IMR-90 (cell line): Measurements from ENCODE around the gene PSORS1C2. TPM values are rescaled to one million over a fixed set of nuclear protein-coding genes. Genes with fewer than 3 reads are reported as not detected.
A peak's percentile ranks its signal among the peaks of the same experiment; 100 is the strongest.

Experiments used
- ATAC-seq: fragments of 200-7000 bp; cut with Tn5 transposase; 2 replicates; pipeline ENCODE4 v1.9.1; 2020; ENCODE audit warnings: low read depth, mild to moderate bottlenecking, moderate library complexity
- BruUV-seq: library from RNA; stranded (reverse); fragments of 400-500 nt; replicated peaks from 2 replicates; lab custom pipeline; 2021; lab: Mats Ljungman, UMichigan
- CTCF ChIA-PET: fragments of 300-600 bp; formaldehyde crosslinking; extraction: SDS; loops from one replicate; lab custom pipeline; 2021; ENCODE audit warnings: antibody characterized with exemption; lab: Yijun Ruan, JAX
- POLR2A ChIA-PET: fragments of 300-600 bp; sonication (Branson Sonifier 250); formaldehyde crosslinking; loops from one replicate; lab custom pipeline; 2022; ENCODE audit warnings: antibody characterized with exemption; ENCODE audit not compliant: unreplicated experiment; lab: Charles Lee
- DNase-seq: peaks from one replicate; pipeline ENCODE4 v3.0.0; 2013
- H2AFZ ChIP-seq: replicated peaks from 2 replicates; pipeline ENCODE3; 2013; ENCODE audit warnings: low read length, mild to moderate bottlenecking; ENCODE audit not compliant: poor library complexity
- H2AK5ac ChIP-seq: 2 replicates; pipeline ENCODE4 v1.6.1; 2013; ENCODE audit warnings: low read depth, low read length, inconsistent platforms
- H2AK9ac ChIP-seq: replicated peaks from 2 replicates; pipeline ENCODE3; 2013; ENCODE audit warnings: mild to moderate bottlenecking, low read depth, low read length, moderate library complexity; ENCODE audit not compliant: poor library complexity
- H2BK120ac ChIP-seq: 2 replicates; pipeline ENCODE4 v1.6.1; 2013; ENCODE audit warnings: low read depth, low read length, inconsistent platforms
- H2BK15ac ChIP-seq: 3 replicates; pipeline ENCODE4 v1.6.1; 2013; ENCODE audit warnings: low read depth, low read length, inconsistent platforms
- H2BK20ac ChIP-seq: 2 replicates; pipeline ENCODE4 v1.6.1; 2013; ENCODE audit warnings: low read depth, mild to moderate bottlenecking, inconsistent platforms, low read length, moderate library complexity
- H2BK5ac ChIP-seq: 2 replicates; pipeline ENCODE4 v1.6.1; 2013; ENCODE audit warnings: mild to moderate bottlenecking, low read depth, low read length, inconsistent platforms; ENCODE audit not compliant: poor library complexity, severe bottlenecking
- H3K14ac ChIP-seq: replicated peaks from 2 replicates; pipeline ENCODE4 v1.6.1; 2013; ENCODE audit warnings: low read depth, low read length, inconsistent platforms
- H3K18ac ChIP-seq: 2 replicates; pipeline ENCODE4 v1.6.1; 2013; ENCODE audit warnings: low read depth, low read length, control low read depth
- H3K23ac ChIP-seq: 2 replicates; pipeline ENCODE4 v1.6.1; 2013; ENCODE audit warnings: low read depth, low read length, inconsistent platforms
- H3K27ac ChIP-seq: 2 replicates; pipeline ENCODE4 v1.5.1; 2013; ENCODE audit warnings: mild to moderate bottlenecking, control low read depth, low read length; ENCODE audit not compliant: insufficient read depth
- H3K27me3 ChIP-seq: 2 replicates; pipeline ENCODE4 v1.6.1; 2013; ENCODE audit warnings: low read length; ENCODE audit not compliant: control insufficient read depth, insufficient read depth
- H3K36me3 ChIP-seq: 2 replicates; pipeline ENCODE4 v1.6.1; 2013; ENCODE audit warnings: low read length, mixed read lengths; ENCODE audit not compliant: control insufficient read depth, insufficient read depth
- H3K4ac ChIP-seq: 2 replicates; pipeline ENCODE4 v1.6.1; 2013; ENCODE audit warnings: low read depth, low read length, inconsistent platforms
- H3K4me1 ChIP-seq: 2 replicates; pipeline ENCODE4 v1.6.1; 2013; ENCODE audit warnings: low read length, mixed read lengths; ENCODE audit not compliant: control insufficient read depth, insufficient read depth
- H3K4me2 ChIP-seq: 2 replicates; pipeline ENCODE4 v1.6.1; 2013; ENCODE audit warnings: low read depth, mild to moderate bottlenecking, control low read depth, low read length, moderate library complexity
- H3K4me3 ChIP-seq: 2 replicates; pipeline ENCODE4 v1.5.1; 2013; ENCODE audit warnings: low read depth, mild to moderate bottlenecking, control low read depth, low read length, moderate library complexity; ENCODE audit not compliant: insufficient read depth
- H3K56ac ChIP-seq: 2 replicates; pipeline ENCODE4 v1.6.1; 2013; ENCODE audit warnings: low read length, inconsistent platforms; ENCODE audit not compliant: insufficient read depth; ENCODE audit errors: extremely low read depth
- H3K79me1 ChIP-seq, 2 experiments: 2 replicates each; pipeline ENCODE4 v1.6.1; 2013; ENCODE audit warnings: low read length in 2 of 2, inconsistent platforms in 1 of 2, low read depth in 1 of 2
- H3K9ac ChIP-seq: 2 replicates; pipeline ENCODE4 v1.6.1; 2013; ENCODE audit warnings: low read depth, low read length, control low read depth
- H3K9me1 ChIP-seq: 2 replicates; pipeline ENCODE4 v1.6.1; 2013; ENCODE audit warnings: low read length, inconsistent platforms; ENCODE audit not compliant: insufficient read depth
- H3K9me3 ChIP-seq: 2 replicates; pipeline ENCODE4 v1.6.1; 2013; ENCODE audit warnings: low read length; ENCODE audit not compliant: control insufficient read depth, insufficient read depth
- H4K20me1 ChIP-seq: 2 replicates; pipeline ENCODE4 v1.6.1; 2013; ENCODE audit warnings: low read length, inconsistent platforms; ENCODE audit not compliant: insufficient read depth
- H4K5ac ChIP-seq: 2 replicates; pipeline ENCODE4 v1.6.1; 2013; ENCODE audit warnings: mild to moderate bottlenecking, low read depth, low read length, control low read depth
- H4K8ac ChIP-seq, 2 experiments: 2 replicates each; pipeline ENCODE4 v1.6.1; 2013; ENCODE audit warnings: low read depth in 2 of 2, low read length in 2 of 2, control low read depth in 1 of 2, inconsistent platforms in 1 of 2
- H4K91ac ChIP-seq: 2 replicates; pipeline ENCODE4 v1.6.1; 2013; ENCODE audit warnings: low read depth, low read length, inconsistent platforms; ENCODE audit not compliant: insufficient read depth
- CEBPB ChIP-seq: IDR thresholded peaks from 2 replicates; pipeline ENCODE4 v1.6.1; 2012; ENCODE audit warnings: low read depth, low read length, improper control_type of control experiment
- NFE2L2 ChIP-seq: fragments of 150-350 bp; IDR thresholded peaks from 2 replicates; pipeline ENCODE4 v1.6.1; 2016; ENCODE audit warnings: low read depth, mild to moderate bottlenecking, low read length
- POLR2A ChIP-seq: IDR thresholded peaks from 2 replicates; pipeline ENCODE4 v1.6.1; 2012; ENCODE audit warnings: mild to moderate bottlenecking, low read depth, low read length
- RAD21 ChIP-seq: IDR thresholded peaks from 2 replicates; pipeline ENCODE4 v1.6.1; 2012; ENCODE audit warnings: low read length, improper control_type of control experiment
- WGBS, 2 experiments: methylation state at CpG; one replicate each; pipeline versions ENCODE4 v1.1.5 to v1.1.7; 2013; ENCODE audit warnings: missing lambda C conversion rate in 2 of 2; ENCODE audit not compliant: insufficient read length in 1 of 2; ENCODE audit errors: extremely low coverage in 2 of 2; 5-methylcytosine and 5-hydroxymethylcytosine counted together
- dilution Hi-C: fragments of 300-500 bp; cut with HindIII; formaldehyde crosslinking; loops from one replicate; pipeline ENCODE4 v1.14.3; 2018; ENCODE audit warnings: low sequenced_read_pairs; ENCODE audit not compliant: unreplicated experiment
- in situ Hi-C: fragments of 300-500 bp; cut with MboI; formaldehyde crosslinking; loops from 3 replicates; pipeline ENCODE4 v1.14.3; 2019; ENCODE audit warnings: low sequenced_read_pairs, inconsistent platforms, mixed read lengths
- intact Hi-C: fragments of 100-400 bp; cut with micrococcal nuclease; formaldehyde crosslinking; loops from 2 replicates; pipeline ENCODE4 v1.10.0; 2022
- polyA plus RNA-seq, 3 experiments: library from polyadenylated mRNA; depleted of rRNA; stranded (reverse); fragments of >200 nt; gene quantifications; 2 replicates each; pipeline ENCODE4 v1.2.3, GENCODE V29; 2012; ENCODE audit warnings: low replicate concordance in 1 of 3
- total RNA-seq: library from RNA; depleted of rRNA; stranded (reverse); fragments of >200 nt; gene quantifications from 2 replicates; pipeline ENCODE4 v1.2.3, GENCODE V29; 2012
- TF ChIP-seq, protein P1 (sequence below): fragments of 150-350 bp; IDR thresholded peaks from 2 replicates; pipeline ENCODE4 v1.6.1; 2017; ENCODE audit warnings: mild to moderate bottlenecking, antibody characterized with exemption, low read length, low read depth

PSORS1C2 gene
- total and polyA plus RNA-seq, 2 of the 4 experiments (the other 2 are of a cell fraction): not detected

- Histone ChIP-seq H2BK5ac (no peak overlapping the region), H4K8ac (peak overlapping the region; percentile 24 to 67; a peak in 3 of 4 replicates), H4K20me1 (peaks cover 4% of the 10 kb centered on the region), H3K9ac (peak overlapping the region; percentile 34; the same call in 1 of the 2 replicates), H2AK9ac (peak overlapping the region; percentile 91), H3K9me3 (no peaks in the 10 kb centered on the region), H3K4me1 (peaks cover 10% of the 10 kb centered on the region), H3K4me3 (peak overlapping the region; percentile 69), H3K79me1 (peaks cover 14 to 56% of the 10 kb centered on the region in 2 experiments), H3K14ac (peak overlapping the region; percentile 76), H3K36me3 (peaks cover 7% of the 10 kb centered on the region; the same call in 1 of the 2 replicates), H2AFZ (peak overlapping the region; percentile 97), H2BK15ac (no peak overlapping the region), H4K91ac (0 out of 2 replicates have a peak overlapping the region, but pooled peaks have one; percentile 29), H2AK5ac (peak overlapping the region; percentile 50), H2BK20ac (no peak overlapping the region), H3K56ac (peak overlapping the region; percentile 62; the same call in 1 of the 2 replicates), H3K27me3 (no peaks in the 10 kb centered on the region), H3K18ac (no peak overlapping the region), H4K5ac (no peak overlapping the region), H3K4ac (peak overlapping the region; percentile 15), H2BK120ac (no peak overlapping the region), H3K9me1 (peaks cover 19% of the 10 kb centered on the region), H3K23ac (peak overlapping the region; percentile 72), H3K27ac (peak overlapping the region; percentile 1; the same call in 1 of the 2 replicates), H3K4me2 (peak overlapping the region; percentile 77)
- no peak for DNase-seq
- 20% methylated on average over 3 of the region's 35 CpGs; no CpG with 5 or more reads in 1 of the 2 experiments for WGBS, 2 experiments
- intact Hi-C loops (no loop called here), in situ Hi-C loops (no loop called here), dilution Hi-C loops (no loop called here)
- peak; percentile 1 for ATAC-seq
- TF ChIP-seq RAD21 (no peak), CEBPB (no peak), POLR2A (no peak), NFE2L2 (no peak)
- TF ChIP-seq, protein P1, sequence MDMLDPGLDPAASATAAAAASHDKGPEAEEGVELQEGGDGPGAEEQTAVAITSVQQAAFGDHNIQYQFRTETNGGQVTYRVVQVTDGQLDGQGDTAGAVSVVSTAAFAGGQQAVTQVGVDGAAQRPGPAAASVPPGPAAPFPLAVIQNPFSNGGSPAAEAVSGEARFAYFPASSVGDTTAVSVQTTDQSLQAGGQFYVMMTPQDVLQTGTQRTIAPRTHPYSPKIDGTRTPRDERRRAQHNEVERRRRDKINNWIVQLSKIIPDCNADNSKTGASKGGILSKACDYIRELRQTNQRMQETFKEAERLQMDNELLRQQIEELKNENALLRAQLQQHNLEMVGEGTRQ: no peak
- no TSS peak for BruUV-seq
- ChIA-PET POLR2A (no interaction called here), CTCF (interaction anchor here (0.9 kb wide), 1 partner anchor 38 kb away, joined by 5 read pairs; no protein-coding TSS in a partner anchor)
Observed at GRCh38 chr6:31158863-31159855, 20.3 kb upstream of the PSORS1C2 start.
